G401.6 (cell line): Measurements from ENCODE around the gene NOL4L.
"Not testable (repeated sequence)": the region's sequence is repeated elsewhere in the genome, so short reads cannot be mapped to it uniquely, and the experiment has no call there.

Experiments used
- FAIRE-seq: peaks from 2 replicates; lab custom pipeline; 2012; peaks lifted over from hg19 to GRCh38; lab: Jason Lieb, UNC

NOL4L gene

DNA sequence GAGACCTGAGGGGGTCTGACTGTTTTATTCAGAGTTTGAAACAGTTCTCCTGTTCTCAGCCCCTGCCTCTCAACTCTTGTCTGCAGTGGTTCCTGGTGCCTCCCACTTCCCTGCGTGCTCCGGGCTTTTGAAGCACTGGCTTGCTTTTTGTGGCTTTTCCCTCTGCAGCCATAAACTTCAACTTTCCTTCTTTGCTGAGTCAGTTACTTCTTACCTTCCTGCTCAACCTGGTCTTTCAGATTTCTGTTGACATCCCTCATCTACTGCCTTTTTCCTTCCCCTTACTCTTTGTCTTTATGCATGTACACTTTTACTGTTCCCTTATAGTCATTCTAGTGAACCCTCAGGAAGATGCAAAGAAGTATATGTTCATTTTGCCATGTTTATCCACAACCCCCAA is 169.6 kb downstream of the NOL4L start:
- FAIRE-seq, result no peak

GRCh38 chr20:32411955-32412706 is 173.0 kb downstream of the NOL4L start:
- FAIRE-seq, result no peak

- not testable (repeated sequence) for FAIRE-seq
These were observed 177.9 kb downstream of the NOL4L start for GRCh38 chr20:32407131-32407750.

- no peak for FAIRE-seq
These were observed 178.4 kb downstream of the NOL4L start for GRCh38 chr20:32406701-32407100.

- no peak for FAIRE-seq
These were observed 181.1 kb downstream of the NOL4L start for GRCh38 chr20:32404017-32404416.

GRCh38 chr20:32400476-32400875 is 184.7 kb downstream of the NOL4L start:
- no peak for FAIRE-seq

DNA sequence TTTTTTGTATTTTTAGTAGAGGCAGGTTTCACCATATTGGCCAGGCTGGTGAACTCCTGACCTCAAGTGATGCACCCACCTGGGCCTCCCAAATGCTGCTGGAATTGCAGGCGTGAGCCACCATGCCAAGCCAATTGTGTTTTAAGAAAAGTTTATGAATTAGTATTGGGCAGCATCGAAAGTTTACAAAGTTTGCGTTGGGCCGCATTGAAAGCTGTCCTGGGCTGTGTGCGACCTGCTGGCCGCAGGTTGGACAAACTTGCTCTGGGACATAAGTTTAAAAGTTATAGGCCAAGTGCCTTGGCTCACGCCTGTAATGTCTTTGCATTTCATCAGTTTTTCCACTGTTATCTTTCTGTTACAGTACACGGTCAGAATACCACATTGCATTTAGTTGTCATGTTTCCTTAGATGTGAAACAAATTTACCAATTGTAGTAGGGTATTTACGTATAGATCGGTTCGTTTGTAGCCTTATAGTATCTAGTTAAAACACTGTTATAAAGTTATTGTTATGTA is 187.5 kb downstream of the NOL4L start:
- no peak for FAIRE-seq

GRCh38 chr20:32396646-32397160 is 188.4 kb downstream of the NOL4L start:
- no peak for FAIRE-seq

GRCh38 chr20:32395066-32395465 is 190.1 kb downstream of the NOL4L start:
- FAIRE-seq, result no peak
